Ishikawa (cell line): Measurements from ENCODE around the gene KLK11.

Source experiments
- CEBPB ChIP-seq: IDR thresholded peaks from 2 replicates; pipeline ENCODE4 v1.6.1; 2012
- CREB1 ChIP-seq: IDR thresholded peaks from 2 replicates; pipeline ENCODE4 v1.6.1; 2012; ENCODE audit warnings: low read depth
- EGR1 ChIP-seq: IDR thresholded peaks from 2 replicates; pipeline ENCODE4 v1.6.1; 2012
- EP300 ChIP-seq: IDR thresholded peaks from 2 replicates; pipeline ENCODE4 v1.6.1; 2012; ENCODE audit warnings: borderline replicate concordance
- FOXM1 ChIP-seq: IDR thresholded peaks from 2 replicates; pipeline ENCODE4 v1.6.1; 2012; ENCODE audit warnings: low read depth, borderline replicate concordance
- MAX ChIP-seq: IDR thresholded peaks from 2 replicates; pipeline ENCODE4 v1.6.1; 2012
- NFIC ChIP-seq: IDR thresholded peaks from 2 replicates; pipeline ENCODE4 v1.6.1; 2012
- RAD21 ChIP-seq: IDR thresholded peaks from 2 replicates; pipeline ENCODE4 v1.6.1; 2012; ENCODE audit warnings: low read depth
- REST ChIP-seq: IDR thresholded peaks from 2 replicates; pipeline ENCODE4 v1.6.1; 2012; ENCODE audit warnings: low read depth, mild to moderate bottlenecking
- TAF1 ChIP-seq: IDR thresholded peaks from 2 replicates; pipeline ENCODE4 v1.6.1; 2012; ENCODE audit warnings: low read depth, mild to moderate bottlenecking
- TCF12 ChIP-seq: IDR thresholded peaks from 2 replicates; pipeline ENCODE4 v1.6.1; 2012; ENCODE audit warnings: low read depth
- TEAD4 ChIP-seq: IDR thresholded peaks from 2 replicates; pipeline ENCODE4 v1.6.1; 2012
- USF1 ChIP-seq: IDR thresholded peaks from 2 replicates; pipeline ENCODE4 v1.6.1; 2012
- YY1 ChIP-seq: IDR thresholded peaks from 2 replicates; pipeline ENCODE4 v1.6.1; 2012; ENCODE audit warnings: low read depth
- ZBTB7A ChIP-seq: IDR thresholded peaks from 2 replicates; pipeline ENCODE4 v1.6.1; 2012; ENCODE audit warnings: low read depth

Gene KLK11

GRCh38 chr19:51026554-51026831 is at the start of gene KLK11:
KLK11 (minus strand) TSS chr19:51026616; CDS start chr19:51025631, 985 bp downstream.
- TF ChIP-seq FOXM1 (no peak), TEAD4 (no peak), EP300 (no peak)

- no peak for TF ChIP-seq CREB1
Observed at GRCh38 chr19:51075998-51076397, 49.6 kb upstream of the KLK11 start.

- TF ChIP-seq NFIC, result no peak
- TF ChIP-seq EP300, result no peak
- TF ChIP-seq EGR1, result no peak
- no peak for TF ChIP-seq TAF1
- no peak for TF ChIP-seq CEBPB
- TF ChIP-seq REST, result no peak
- TF ChIP-seq ZBTB7A, result no peak
- TF ChIP-seq USF1, result no peak
- TF ChIP-seq FOXM1, result no peak
- TF ChIP-seq TCF12, result no peak
- no peak for TF ChIP-seq RAD21
- TF ChIP-seq TEAD4, result no peak
- TF ChIP-seq YY1, result no peak
- TF ChIP-seq MAX, result no peak
- no peak for TF ChIP-seq CREB1
Observed at GRCh38 chr19:51071095-51071405, 44.6 kb upstream of the KLK11 start.

GRCh38 chr19:51070334-51071094 is 44.1 kb upstream of the KLK11 start:
- TF ChIP-seq RAD21, result no peak
- TF ChIP-seq FOXM1, result no peak
- TF ChIP-seq EGR1, result no peak
- no peak for TF ChIP-seq ZBTB7A

GRCh38 chr19:51066393-51067186 is 40.2 kb upstream of the KLK11 start:
- TF ChIP-seq EP300 (no peak), EGR1 (no peak), CEBPB (no peak), YY1 (no peak), ZBTB7A (no peak), RAD21 (no peak), FOXM1 (no peak), TEAD4 (no peak), TAF1 (no peak), TCF12 (no peak), NFIC (no peak), USF1 (no peak), MAX (no peak), REST (no peak), CREB1 (no peak)

GRCh38 chr19:51065221-51065960 is 39.0 kb upstream of the KLK11 start:
- TF ChIP-seq EGR1 (no peak), YY1 (no peak), RAD21 (no peak)
